Hepatocyte (in vitro differentiated cells): ENCODE results near the gene INTS6.

Experiments
- EZH2 ChIP-seq: fragments of 200-600 bp; sonication (generic); IDR thresholded peaks from 2 replicates; pipeline ENCODE4 v1.6.1; 2016; ENCODE audit warnings: antibody characterized with exemption, mild to moderate bottlenecking, borderline replicate concordance
- EZH2phosphoT487 ChIP-seq: fragments of 200-600 bp; sonication (generic); IDR thresholded peaks from one replicate; pipeline ENCODE4 v1.6.1; 2018; ENCODE audit warnings: antibody characterized with exemption, mild to moderate bottlenecking, low read depth, moderate library complexity; ENCODE audit not compliant: unreplicated experiment, severe bottlenecking
- TF ChIP-seq, protein P1 (sequence below): fragments of 200-600 bp; sonication (generic); IDR thresholded peaks from 2 replicates; pipeline ENCODE4 v1.5.1; 2016; ENCODE audit warnings: antibody characterized with exemption, mild to moderate bottlenecking; ENCODE audit not compliant: poor library complexity

- TF ChIP-seq, protein P1, sequence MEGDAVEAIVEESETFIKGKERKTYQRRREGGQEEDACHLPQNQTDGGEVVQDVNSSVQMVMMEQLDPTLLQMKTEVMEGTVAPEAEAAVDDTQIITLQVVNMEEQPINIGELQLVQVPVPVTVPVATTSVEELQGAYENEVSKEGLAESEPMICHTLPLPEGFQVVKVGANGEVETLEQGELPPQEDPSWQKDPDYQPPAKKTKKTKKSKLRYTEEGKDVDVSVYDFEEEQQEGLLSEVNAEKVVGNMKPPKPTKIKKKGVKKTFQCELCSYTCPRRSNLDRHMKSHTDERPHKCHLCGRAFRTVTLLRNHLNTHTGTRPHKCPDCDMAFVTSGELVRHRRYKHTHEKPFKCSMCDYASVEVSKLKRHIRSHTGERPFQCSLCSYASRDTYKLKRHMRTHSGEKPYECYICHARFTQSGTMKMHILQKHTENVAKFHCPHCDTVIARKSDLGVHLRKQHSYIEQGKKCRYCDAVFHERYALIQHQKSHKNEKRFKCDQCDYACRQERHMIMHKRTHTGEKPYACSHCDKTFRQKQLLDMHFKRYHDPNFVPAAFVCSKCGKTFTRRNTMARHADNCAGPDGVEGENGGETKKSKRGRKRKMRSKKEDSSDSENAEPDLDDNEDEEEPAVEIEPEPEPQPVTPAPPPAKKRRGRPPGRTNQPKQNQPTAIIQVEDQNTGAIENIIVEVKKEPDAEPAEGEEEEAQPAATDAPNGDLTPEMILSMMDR: no peak
- TF ChIP-seq EZH2phosphoT487 (no peak), EZH2 (no peak)
Measured at GRCh38 chr13:51477149-51477548, 24.3 kb upstream of the INTS6 start.
